Heart left ventricle (tissue), 16 donors: ENCODE measurements around the gene ST3GAL2. TPM values are rescaled to one million over a fixed set of nuclear protein-coding genes. Genes with fewer than 3 reads are reported as not detected.

ENCODE experiments used
- ATAC-seq, 4 donors: fragments of 200-7000 bp; cut with Tn5 transposase; one replicate each; pipeline ENCODE4 v1.9.1; 2020 to 2022; ENCODE audit warnings: moderate library complexity in 4 of 4, mild to moderate bottlenecking in 3 of 4, moderate number of reproducible peaks in 1 of 4
- DNase-seq, 5 donors: peaks; one replicate each; pipeline ENCODE4 v3.0.0-alpha.2; 2020
- H3K27ac ChIP-seq, 12 donors: fragments of 200-600 bp; sonication (generic) in 4 of 12; one replicate each; pipeline versions ENCODE4 v1.5.0 to v1.8.0; 2016 to 2022; ENCODE audit warnings: mild to moderate bottlenecking in 2 of 12
- H3K27me3 ChIP-seq, 9 donors: fragments of 200-600 bp; sonication (generic) in 2 of 9; one replicate each; pipeline versions ENCODE4 v1.5.1 to v1.8.0; 2016 to 2022; ENCODE audit warnings: mild to moderate bottlenecking in 3 of 9
- H3K36me3 ChIP-seq, 9 donors: fragments of 200-600 bp; sonication (generic) in 2 of 9; one replicate each; pipeline versions ENCODE4 v1.5.0 to v1.8.0; 2018 to 2022; ENCODE audit warnings: mild to moderate bottlenecking in 2 of 9
- H3K4me1 ChIP-seq, 12 donors: fragments of 200-600 bp; sonication (generic) in 4 of 12; one replicate each; pipeline versions ENCODE4 v1.5.0 to v1.8.0; 2016 to 2022; ENCODE audit warnings: mild to moderate bottlenecking in 3 of 12
- H3K4me3 ChIP-seq, 12 donors: fragments of 200-600 bp; sonication (generic) in 4 of 12; one replicate each; pipeline versions ENCODE4 v1.5.0 to v1.8.0; 2017 to 2022; ENCODE audit warnings: mild to moderate bottlenecking in 9 of 12, moderate library complexity in 4 of 12
- H3K9me3 ChIP-seq, 12 donors: fragments of 200-600 bp; sonication (generic) in 4 of 12; one replicate each; pipeline versions ENCODE4 v1.5.0 to v1.8.0; 2016 to 2022; ENCODE audit warnings: mild to moderate bottlenecking in 1 of 12
- POLR2A ChIP-seq, 2 donors: fragments of 450-650 bp; IDR thresholded peaks; one replicate each; pipeline ENCODE4 v1.6.1; 2017; ENCODE audit warnings: antibody characterized with exemption in 2 of 2, mild to moderate bottlenecking in 2 of 2, moderate library complexity in 2 of 2
- WGBS, 4 donors: extraction: QIAGEN DNeasy Blood & Tissue Kit in 2 of 4; methylation state at CpG; one replicate each; pipeline versions ENCODE4 v1.1.5 to v1.1.7; 2013 to 2018; 5-methylcytosine and 5-hydroxymethylcytosine counted together
- intact Hi-C, 10 donors: fragments of 100-400 bp; cut with DNase I; formaldehyde crosslinking; loops; one replicate each; pipeline versions ENCODE4 v1.11.1 to v1.14.2; 2022
- polyA plus RNA-seq, 2 donors: library from polyadenylated mRNA; stranded (reverse); fragments of 200-250 nt; gene quantifications; one replicate each; pipeline ENCODE4 v1.2.3, GENCODE V29; 2013
- total RNA-seq, 9 donors: library from RNA; depleted of rRNA in 2 of 9; stranded (reverse); fragments of >200 nt in 2 of 9; fragmentation: NEBNext Ultra II Directional in 3 of 9; extraction: Animal tissue kit (Norgen Biotek cat#: 25700) in 3 of 9; gene quantifications; one replicate each; pipeline versions ENCODE4 v1.1.0 to v1.2.4, GENCODE V29; 2016 to 2023
- TF ChIP-seq, protein P1 (sequence below), 12 donors: fragments of 200-600 bp; sonication (generic) in 4 of 12; IDR thresholded peaks; one replicate each; pipeline versions ENCODE4 v1.5.0 to v1.8.0; 2018 to 2022; ENCODE audit warnings: antibody characterized with exemption in 12 of 12, mild to moderate bottlenecking in 5 of 12
- donor health status: ischemic (EF 13 %, LVEDD 7.1; RV severe dilation, severe dysfunction).
- donor health status: healthy with polysubstance abuse.
- donor health status: DM: no; HTN: yes; CAD: no.
- donor health status: DM: no; HTN: no; CAD: no.
- donor health status: ischemic (EF 25% LVEDD 6.9; RV normal size, moderate dysfunction).
- donor health status: ischemic (EF 25% LVEDD 5.7; RV mildly dilated, moderate dysfunction).
- donor health status: healthy.
- donor health status: DM: yes; HTN: yes; CAD: no.
- donor health status: ischemic (EF 35%, LVEDD 5.7; RV mildly dilated, moderate dysfunction).
- donor health status: nonischemic (EF 11% LVEDD 7.7; RV severe dilation, severe dysfunction).
- donor health status: DM: yes; HTN: yes; CAD: no.
- donor health status: PGD.
- donor health status: ischemic (EF 29% LVEDD 5.4; RV normal size, mild dysfunction).
- donor health status: nonischemic (EF 23%, LVEDD 6.1; RV moderate dilation, normal function).

The ST3GAL2 gene
- total and polyA plus RNA-seq, 11 donors: 8.4 to 44.6 (median 20.1) TPM

DNA sequence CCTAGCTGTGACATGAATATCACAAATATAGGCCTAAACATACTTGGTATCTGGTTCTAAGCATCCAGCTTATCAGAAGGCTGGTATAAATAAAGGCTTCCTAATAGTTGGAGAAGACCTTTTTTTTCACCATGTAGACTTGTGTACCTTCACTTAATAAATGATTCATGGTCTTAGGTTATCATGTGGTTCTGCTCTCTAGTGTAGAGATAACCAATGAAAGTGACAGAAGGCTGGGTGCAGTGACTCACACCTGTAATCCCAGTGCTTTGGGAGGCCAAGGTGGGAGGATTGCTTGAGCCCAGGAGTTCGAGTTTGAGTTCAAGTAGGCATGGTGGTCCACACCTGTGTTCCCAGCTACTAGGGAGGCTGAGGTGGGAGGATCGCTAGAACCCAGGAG is 89.1 kb downstream of the ST3GAL2 start:
- Histone ChIP-seq H3K27me3 (no peaks in the 10 kb centered on the region), H3K9me3 (no peaks in the 10 kb centered on the region), H3K4me1 (peaks cover 0 to 36% (median 30%) of the 10 kb centered on the region in 12 donors), H3K4me3 (no peak overlapping the region), H3K27ac (no peak overlapping the region), H3K36me3 (peaks cover 0 to 58% (median 46%) of the 10 kb centered on the region in 9 donors)
- DNase-seq (no peak), ATAC-seq (no peak)
- TF ChIP-seq POLR2A (IDR thresholded peaks at IDR 0.05): no peak
- TF ChIP-seq, protein P1, sequence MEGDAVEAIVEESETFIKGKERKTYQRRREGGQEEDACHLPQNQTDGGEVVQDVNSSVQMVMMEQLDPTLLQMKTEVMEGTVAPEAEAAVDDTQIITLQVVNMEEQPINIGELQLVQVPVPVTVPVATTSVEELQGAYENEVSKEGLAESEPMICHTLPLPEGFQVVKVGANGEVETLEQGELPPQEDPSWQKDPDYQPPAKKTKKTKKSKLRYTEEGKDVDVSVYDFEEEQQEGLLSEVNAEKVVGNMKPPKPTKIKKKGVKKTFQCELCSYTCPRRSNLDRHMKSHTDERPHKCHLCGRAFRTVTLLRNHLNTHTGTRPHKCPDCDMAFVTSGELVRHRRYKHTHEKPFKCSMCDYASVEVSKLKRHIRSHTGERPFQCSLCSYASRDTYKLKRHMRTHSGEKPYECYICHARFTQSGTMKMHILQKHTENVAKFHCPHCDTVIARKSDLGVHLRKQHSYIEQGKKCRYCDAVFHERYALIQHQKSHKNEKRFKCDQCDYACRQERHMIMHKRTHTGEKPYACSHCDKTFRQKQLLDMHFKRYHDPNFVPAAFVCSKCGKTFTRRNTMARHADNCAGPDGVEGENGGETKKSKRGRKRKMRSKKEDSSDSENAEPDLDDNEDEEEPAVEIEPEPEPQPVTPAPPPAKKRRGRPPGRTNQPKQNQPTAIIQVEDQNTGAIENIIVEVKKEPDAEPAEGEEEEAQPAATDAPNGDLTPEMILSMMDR (IDR thresholded peaks at IDR 0.05): no peak
- intact Hi-C loops: loop anchor here in 3 of 10 donors (5.0 to 10.0 kb wide), 4 partner anchors 47 to 305 kb away; partner anchors contain the start of gene DDX19B (in 1 of the 3)
- 81 to 92% (median 84%) methylated on average over 2 of the region's 2 CpGs for WGBS, 4 donors

DNA sequence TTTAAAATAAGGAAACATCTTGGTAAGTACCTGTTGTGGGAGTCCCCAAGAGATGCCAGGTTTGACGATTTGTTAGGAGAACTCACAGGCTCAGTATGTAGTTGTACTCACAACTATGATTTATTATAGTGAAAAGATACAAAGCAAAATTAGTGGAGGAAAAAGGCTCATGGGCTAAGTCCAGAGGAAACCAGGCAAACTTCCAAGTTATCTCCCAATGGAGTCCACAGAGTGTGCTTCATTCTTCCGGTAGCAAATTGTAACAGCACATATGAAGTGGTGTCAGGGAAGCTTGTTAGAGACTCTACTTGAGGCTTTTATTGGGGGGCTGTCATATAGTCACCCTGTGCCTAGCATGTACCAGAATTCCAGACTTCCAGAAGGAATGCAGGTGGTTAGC is 89.9 kb downstream of the ST3GAL2 start:
- DNase-seq: no peak
- Histone ChIP-seq H3K27ac (peak overlapping the region in 1 of 12 donors; percentile 10), H3K4me1 (peaks cover 0 to 36% (median 30%) of the 10 kb centered on the region in 12 donors), H3K27me3 (no peaks in the 10 kb centered on the region), H3K36me3 (peaks cover 0 to 51% (median 38%) of the 10 kb centered on the region in 9 donors), H3K4me3 (no peak overlapping the region), H3K9me3 (no peaks in the 10 kb centered on the region)
- WGBS, 4 donors: 23 to 39% (median 31%) methylated on average over 2 of the region's 2 CpGs
- intact Hi-C loops: loop anchor here in 3 of 10 donors (5.0 to 10.0 kb wide), 3 partner anchors 47 to 306 kb away; partner anchors contain the start of gene DDX19B (in 1 of the 3)
- TF ChIP-seq, protein P1 (IDR thresholded peaks at IDR 0.05): no peak
- TF ChIP-seq POLR2A (IDR thresholded peaks at IDR 0.05): no peak
- no peak for ATAC-seq

DNA sequence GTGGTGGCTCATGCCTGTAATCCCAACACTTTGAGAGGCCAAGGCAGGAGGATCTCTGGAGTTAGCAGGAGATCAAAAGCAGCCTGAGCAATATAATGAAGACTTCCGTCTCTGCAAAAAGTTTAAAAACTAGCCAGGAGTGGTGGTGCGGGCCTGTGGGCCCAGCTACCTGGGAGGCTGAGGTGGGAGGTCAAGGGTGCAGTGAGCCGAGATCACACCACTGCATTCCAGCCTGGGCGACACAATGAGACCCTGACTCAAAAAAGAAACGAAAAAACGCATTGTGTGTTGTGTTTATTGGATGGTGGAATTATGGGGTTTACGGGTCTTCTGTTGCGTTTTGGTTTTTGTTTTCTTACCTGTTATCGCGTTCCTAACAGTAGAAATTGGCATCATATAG is 93.1 kb downstream of the ST3GAL2 start:
- Histone ChIP-seq H3K27ac (peak overlapping the region in 9 of 12 donors; percentile 81 to 95 (median 91)), H3K27me3 (no peaks in the 10 kb centered on the region), H3K4me1 (peaks cover 0 to 43% (median 30%) of the 10 kb centered on the region in 12 donors), H3K36me3 (peaks cover 0 to 19% (median 6%) of the 10 kb centered on the region in 9 donors), H3K9me3 (no peaks in the 10 kb centered on the region), H3K4me3 (peak overlapping the region; percentile 69 to 93 (median 80))
- TF ChIP-seq POLR2A (IDR thresholded peaks at IDR 0.05): no peak
- TF ChIP-seq, protein P1 (IDR thresholded peaks at IDR 0.05): no peak
- ATAC-seq (no peak), DNase-seq (no peak)
- 85 to 91% (median 90%) methylated on average over 10 of the region's 10 CpGs for WGBS, 4 donors
- intact Hi-C loops: loop anchor here in 9 of 10 donors (1.0 to 10.0 kb wide), 5 partner anchors 44 to 309 kb away; partner anchors contain the start of gene DDX19B (in 8 of the 9)

DNA sequence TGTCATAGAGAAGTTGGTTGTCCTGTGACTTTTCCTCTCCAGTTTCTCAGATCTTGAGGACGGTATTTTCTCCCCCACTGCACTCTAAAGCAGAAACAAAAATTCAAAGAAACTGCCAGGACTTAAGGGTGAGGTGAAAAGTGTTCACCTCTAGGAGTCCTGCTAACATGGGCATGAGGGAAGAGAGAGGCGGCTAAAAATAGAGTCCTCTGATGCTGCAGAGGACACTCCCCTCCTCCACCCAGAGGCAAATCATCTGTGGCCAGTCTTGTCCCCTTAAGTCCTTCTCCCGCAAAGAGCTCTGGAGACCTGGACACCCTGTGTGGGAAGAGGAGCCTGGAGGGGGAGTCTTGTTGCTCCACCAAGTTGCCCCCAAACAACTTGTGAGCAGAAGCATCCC is 96.9 kb downstream of the ST3GAL2 start:
- H3K4me1 ChIP-seq: peaks cover 0 to 16% (median 6%) of the 10 kb centered on the region in 12 donors
- no peaks in the 10 kb centered on the region for H3K9me3 ChIP-seq
- TF ChIP-seq, protein P1 (IDR thresholded peaks at IDR 0.05): peak in 2 of 12 donors; percentile 10 to 12
- no peak for TF ChIP-seq POLR2A (IDR thresholded peaks at IDR 0.05)
- H3K4me3 ChIP-seq: no peak overlapping the region
- H3K27ac ChIP-seq: peak overlapping the region in 5 of 12 donors; percentile 20 to 59 (median 50)
- ATAC-seq (peak in 3 of 4 donors; percentile 54 to 65 (median 55)), DNase-seq (peak in 1 of 5 donors; percentile 29)
- intact Hi-C loops: loop anchor here in 2 of 10 donors (10.0 kb wide), 2 partner anchors 47 to 313 kb away; partner anchors contain the start of gene DDX19B (in 1 of the 2)
- peaks cover 0 to 6% (median 0%) of the 10 kb centered on the region in 9 donors for H3K36me3 ChIP-seq
- 30 to 43% (median 39%) methylated on average over 3 of the region's 3 CpGs for WGBS, 4 donors
- H3K27me3 ChIP-seq: no peaks in the 10 kb centered on the region
